ENCODE data around the gene MYL4.
"Not testable (repeated sequence)": the region's sequence is repeated elsewhere in the genome, so short reads cannot be mapped to it uniquely, and the experiment has no call there.

Gene MYL4

DNA sequence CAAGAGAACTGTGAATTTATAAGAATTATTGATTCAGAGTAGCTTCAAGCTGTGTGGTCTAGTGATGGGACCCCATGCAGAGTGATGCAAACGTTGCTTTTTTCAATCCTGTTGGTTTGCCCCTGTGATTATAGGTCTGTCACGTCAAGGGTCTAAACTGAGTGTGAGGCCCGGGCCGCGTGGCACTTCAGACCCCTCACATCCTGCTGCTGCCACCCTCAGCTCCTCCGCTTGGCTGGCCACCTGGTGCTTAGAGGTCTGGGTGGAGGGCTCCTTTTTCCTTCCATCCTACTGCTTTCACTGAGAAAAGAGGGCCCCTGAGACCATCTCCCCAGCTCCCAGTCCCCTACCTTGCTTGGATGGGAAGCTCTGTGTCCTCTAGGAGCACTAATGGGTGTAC lies 12.0 kb downstream of the MYL4 start:
- DNase-seq (ENCODE audit: low spot score) = no peak

DNA sequence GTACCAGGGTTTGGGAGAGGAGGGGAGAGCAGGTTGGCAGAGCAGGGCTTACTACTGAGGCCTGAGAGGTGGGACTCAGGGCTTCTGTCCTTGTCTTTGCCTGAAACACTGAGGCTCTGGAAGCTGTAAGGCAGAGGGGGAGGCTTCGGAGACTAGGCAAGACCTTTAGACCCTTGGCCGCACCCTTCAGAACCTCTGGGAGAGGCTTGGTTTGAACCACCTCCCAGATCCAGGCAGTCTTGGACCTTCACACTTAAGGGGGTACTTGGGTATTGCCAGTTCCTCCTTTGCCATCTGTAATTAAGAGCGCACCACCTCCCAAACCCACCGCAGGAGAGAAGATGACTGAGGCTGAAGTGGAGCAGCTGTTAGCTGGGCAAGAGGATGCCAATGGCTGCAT lies 12.9 kb downstream of the MYL4 start:
- no peak for DNase-seq (ENCODE audit: low spot score)

DNA sequence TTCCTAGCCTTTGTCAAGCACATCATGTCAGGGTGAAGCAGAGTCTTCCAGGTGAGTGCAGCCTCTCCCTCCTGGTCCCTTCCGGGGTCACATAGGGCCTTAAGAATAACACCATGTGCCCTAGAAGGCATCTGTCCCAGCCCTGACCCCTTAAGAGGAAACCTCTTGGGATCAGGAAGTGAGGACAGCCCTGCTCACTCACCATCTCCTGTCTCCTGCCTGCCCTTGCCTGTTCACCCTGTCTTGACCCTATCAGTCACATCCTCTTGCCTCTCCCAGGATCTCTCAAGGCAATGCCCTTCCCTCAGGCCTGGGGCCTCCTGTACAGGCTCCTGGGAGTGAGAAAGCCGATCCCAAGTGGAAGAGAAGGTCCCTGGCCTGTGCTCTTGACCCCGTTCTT lies 13.9 kb downstream of the MYL4 start:
- no peak for DNase-seq (ENCODE audit: low spot score)

DNA sequence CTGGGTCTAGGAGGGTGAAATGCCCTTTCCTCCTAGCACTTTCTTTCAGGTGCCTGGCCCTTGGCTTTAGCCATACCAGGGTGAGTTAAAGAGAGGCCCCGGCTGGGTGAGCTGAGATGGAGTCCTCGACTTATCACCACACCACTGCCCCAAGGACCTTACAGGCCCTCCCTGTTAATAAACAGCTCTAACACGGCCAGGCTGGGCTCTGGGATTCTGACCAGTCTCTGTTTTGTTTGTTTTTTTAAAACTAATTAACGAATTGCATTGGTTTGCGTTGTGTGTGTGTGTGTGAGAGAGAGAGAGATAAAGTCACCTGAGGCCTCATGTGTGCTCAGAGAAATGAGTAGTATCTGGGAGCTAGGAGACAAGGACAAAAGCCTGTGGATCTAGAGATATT lies 14.3 kb downstream of the MYL4 start:
- no peak for DNase-seq (ENCODE audit: low spot score)

DNA sequence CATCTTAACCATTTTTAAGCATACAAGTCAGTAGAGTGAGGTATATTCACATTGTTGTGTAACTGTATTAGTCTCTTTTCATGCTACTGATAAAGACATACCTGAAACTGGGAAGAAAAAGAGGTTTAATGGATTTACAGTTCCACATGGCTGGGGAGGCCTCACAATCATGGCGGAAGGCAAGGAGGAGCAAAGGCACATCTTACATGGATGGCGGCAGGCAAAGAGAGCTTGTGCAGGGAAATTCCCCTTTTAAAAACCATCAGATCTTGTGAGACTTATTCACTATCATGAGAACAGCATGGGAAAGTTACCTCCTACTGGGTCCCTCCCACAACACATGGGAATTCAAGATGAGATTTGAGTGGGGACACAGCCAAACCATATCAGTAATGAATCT lies 14.9 kb downstream of the MYL4 start:
- DNase-seq (ENCODE audit: low spot score) = not testable (repeated sequence)

DNA sequence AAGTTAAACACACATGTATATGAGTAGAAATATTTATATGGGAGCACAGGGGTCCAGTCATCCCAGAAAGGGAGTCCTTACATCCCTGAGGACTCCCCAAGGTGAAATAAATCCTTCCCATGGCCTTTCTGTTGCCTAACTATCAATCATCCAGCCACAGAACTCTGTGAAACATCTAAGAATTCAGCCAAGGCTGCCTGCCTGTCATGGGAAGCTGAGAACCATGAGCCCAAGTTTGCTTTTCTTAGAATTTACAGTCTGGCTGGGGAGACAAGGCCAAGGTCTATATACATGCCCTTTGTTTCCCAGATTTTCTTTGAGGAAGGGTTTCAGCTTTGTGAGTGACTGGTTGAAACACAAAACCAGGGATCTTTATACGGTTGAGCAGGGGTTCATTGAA lies 15.8 kb downstream of the MYL4 start:
- no peak for DNase-seq (ENCODE audit: low spot score)

DNA sequence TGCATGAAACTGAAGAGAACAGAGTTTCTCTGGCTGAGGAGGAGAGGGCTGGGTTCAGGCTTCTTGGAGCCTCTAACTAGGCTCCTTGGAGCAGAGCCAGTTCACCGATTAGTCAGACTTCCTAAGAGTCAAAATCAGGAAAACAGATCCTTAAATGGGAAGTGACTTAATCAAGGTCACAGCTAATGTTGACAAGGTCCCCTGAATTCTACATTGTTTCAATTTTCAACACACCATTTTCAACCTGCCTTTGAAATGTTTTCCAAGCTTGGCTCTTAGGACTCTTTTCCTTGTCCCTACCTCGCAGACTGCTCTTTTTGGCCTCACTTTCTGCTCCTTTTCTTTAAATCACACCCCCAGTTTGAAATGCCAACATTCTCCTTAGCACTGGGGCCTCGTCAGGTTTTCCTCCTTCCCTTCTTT lies 16.3 kb downstream of the MYL4 start:
- DNase-seq (ENCODE audit: low spot score) = no peak

DNA sequence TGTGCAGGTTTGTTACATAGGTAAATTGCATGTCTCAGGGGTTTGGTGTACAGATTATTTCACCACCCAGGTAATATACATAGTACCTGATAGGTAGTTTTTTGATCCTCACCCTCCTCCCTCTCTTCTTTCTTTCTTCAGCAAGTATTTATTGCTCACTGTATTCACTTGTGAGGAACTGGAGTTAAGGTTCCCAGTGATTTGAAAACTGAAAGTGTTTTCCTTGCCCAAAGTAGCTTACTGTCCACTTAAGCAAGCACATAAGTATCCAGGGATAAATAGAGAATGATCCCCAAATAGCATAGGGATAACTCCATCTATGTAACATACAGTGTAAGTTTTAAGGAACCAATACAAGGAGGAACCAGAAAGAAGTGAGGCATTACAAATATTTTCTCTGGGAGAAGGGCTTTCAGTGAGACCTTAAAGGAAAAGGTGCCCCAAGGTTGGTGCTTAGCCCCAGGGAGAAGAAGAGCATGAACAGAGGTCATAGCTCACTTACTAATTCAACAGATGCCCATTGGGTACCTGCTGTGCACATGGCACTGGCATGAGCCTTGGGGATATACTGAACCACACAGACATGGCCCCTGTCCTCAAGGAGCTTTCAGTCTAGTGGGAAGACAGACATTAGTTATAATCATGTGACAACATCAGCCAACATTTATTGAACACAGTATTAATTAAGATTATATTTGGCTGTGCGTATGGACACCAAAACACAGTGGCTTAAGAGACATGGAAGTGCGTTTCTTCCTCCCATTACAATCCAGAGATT lies 17.0 kb downstream of the MYL4 start:
- no peak for DNase-seq (ENCODE audit: low spot score)

DNA sequence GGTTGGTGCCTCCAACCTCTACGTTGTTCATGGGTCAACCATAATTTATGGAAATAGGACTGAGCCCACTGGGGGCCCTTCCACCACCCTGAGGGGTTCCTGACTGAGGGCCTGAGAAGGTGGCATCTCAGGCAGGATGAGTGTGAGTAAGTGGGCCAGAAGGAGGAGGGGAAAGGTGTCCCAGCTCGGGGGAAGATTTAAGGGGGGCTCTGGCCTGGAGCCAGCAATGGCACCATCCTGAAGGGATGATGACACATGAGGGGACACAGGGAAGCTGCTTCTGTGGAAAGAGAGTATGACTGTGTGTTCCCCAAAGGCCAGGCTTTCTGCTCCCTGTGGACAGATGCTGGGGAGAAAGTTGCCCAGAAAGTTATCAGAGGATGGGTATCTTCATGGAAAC lies 18.7 kb downstream of the MYL4 start:
- DNase-seq (ENCODE audit: low spot score) = no peak

DNA sequence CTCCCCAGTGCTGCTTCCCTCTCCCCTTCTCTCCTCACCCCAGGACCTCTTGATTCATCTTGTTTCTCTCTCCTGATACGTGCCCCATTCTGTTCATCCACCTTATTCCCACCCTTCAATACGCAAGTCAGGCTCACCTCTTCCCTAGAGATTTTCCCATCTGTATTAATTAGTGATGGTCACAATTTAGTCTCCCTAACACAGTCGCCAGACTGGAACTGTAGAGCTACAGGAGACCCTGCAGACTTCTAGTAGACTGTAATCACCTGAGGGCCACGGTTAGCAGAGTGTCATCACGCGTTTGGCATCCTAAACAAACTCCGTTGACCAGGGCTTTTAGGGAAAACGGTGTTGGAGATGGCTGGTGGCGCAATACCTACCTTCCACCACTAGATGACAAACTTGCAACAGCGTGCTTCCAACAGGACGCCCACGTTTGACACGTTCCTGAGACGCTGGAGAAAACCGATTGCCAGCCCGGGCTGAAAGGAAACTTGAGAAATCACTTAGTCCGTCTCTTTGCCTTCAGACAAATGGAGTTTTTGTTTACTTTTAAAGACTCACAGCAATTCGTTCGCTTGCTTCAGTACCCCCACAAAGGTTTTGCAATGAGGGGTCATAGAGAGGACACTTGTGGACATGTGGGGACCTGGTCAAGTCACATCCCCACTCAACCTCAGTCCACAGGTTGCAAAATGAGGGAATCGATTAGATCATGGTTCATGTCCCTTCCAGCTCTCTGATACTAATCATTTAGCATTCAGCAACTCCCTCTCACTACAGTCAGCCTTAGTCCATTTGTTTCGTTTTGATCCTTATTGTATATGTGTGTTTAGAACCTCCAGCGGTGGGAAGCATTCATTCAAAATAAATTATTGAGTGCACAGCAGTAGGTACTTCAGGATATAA lies 20.6 kb downstream of the MYL4 start:
- peak; percentile 92 for DNase-seq (ENCODE audit: low spot score)

DNA sequence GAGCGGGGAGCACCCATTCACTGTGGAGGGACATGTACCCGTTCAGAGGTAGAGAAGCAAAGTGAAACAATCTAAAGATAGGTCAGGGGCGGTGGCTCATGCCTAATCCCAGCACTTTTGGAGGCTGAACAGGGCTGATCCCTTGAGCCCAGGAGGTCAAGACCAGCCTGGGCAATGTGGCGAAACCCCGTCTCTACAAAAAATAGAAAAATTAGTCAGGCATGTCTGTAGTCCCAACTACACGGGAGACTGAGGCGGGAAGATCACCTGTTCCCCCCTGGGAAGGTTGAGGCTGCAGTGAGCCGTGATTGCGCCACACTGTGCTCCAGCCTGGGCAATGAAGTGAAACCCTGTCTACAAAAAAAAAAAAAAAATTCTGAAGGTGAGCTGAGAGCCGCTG lies 21.7 kb downstream of the MYL4 start:
- DNase-seq (ENCODE audit: low spot score) = no peak

DNA sequence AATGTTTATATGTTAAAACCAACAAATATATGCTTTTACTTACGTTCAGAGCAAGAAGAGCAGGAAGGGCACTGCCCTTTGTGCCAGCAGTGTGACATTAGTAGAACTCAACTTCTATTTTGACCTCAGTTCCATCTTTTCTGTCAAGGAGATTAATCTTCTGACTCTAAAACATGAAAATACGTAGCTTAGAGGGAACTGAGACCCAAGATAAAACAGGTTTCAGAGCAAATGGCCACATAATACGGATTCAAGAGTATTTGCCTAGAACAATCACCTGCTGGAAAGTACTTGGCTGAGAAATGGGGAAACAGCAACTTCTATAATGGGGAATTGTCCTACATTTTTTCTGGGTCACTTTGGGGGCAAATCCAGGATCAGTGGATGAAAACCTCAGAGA lies 22.2 kb downstream of the MYL4 start:
- no peak for DNase-seq (ENCODE audit: low spot score)

DNA sequence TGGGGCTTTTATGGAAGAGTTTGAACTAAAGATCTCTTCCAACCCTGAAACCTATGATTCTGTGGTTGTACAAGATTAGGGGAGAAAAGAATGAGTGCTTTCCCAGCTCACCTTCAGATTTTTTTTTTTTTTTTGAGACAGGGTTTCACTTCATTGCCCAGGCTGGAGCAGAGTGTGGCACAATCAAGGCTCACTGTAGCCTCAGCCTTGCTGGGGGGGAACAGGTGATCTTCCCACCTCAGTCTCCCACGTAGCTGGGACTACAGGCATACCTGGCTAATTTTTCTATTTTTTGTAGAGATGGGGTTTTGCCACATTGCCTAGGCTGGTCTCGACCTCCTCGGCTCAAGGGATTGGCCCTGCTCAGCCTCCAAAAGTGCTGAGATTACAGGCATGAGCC lies 22.7 kb downstream of the MYL4 start:
- no peak for DNase-seq (ENCODE audit: low spot score)

DNA sequence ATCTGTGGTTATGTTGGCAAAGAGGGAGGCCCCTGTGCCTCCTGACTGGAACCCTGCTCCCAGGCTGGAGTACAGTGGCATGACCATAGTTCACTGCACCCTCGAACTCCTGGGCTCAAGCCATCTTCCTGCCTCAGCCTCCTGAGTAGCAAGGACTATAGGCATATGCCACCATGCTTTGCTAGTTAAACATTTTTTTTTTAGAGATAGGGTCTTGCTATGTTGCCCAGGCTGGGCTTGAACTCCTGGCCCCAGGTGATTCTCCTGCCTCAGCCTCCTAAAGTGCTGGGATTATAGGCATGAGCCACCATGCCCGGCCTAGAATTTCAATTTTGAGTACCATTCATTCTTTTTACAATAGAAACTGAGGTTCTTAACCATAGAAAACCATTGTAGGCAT lies 23.3 kb downstream of the MYL4 start:
- no peak for DNase-seq (ENCODE audit: low spot score)

DNA sequence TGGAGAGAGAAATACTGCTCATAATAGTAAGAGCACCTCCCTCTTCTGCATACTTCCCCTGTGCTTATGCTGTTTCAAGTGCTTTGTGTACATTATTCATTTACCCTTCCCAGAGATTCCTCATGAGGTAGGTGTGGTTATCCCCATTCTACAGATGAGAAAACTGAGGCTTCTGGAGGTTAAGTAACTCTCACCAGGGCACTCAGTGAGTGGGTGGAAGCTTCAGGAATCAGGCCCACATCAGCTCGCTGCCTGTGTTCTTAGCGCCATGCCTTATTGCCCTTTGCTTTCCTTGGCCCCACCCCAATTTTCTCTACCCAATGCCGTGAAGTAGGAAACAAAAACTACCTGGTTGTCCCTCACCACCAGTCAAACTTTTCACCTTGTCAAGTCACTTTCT lies 26.4 kb downstream of the MYL4 start:
- DNase-seq (ENCODE audit: low spot score) = no peak

DNA sequence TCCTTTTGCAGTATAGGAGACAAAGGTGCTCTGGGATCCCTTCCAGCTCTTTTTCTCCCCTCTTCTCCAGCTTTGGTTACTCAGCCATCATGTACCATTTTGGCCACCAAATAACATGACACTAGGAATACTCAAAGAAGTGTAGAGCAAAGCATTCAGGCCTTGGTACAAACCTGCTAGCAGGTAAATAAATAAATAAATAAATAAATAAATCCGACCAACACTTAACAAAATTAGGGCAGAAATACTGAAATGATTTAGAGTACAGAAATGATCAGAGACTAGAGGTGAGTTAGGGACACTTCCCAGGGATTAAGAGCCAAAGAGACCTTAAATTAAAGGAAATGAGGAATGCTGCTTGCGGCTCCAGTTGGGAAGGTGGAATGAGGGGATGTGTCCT lies 26.8 kb downstream of the MYL4 start:
- no peak for DNase-seq (ENCODE audit: low spot score)

DNA sequence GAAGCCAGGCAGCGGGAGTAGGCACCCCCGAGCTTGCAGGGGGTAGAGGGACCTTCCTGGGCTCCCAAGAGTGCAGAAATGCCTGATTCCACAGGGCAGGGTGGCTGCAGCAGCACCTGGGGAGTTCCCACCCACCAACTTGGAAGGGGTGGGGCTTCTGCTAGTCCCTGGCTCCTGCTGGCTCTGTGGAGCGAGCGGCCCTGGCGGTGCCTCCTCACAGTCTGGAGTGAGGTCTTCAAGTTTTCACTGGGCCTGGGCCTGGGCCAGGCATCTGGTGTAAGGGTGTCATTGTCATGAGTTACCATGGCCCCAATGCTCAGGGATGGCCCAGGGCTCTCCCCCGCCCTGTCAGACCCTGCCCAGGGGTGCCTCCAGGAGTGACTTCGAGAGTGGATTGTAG lies 28.7 kb downstream of the MYL4 start:
- no peak for DNase-seq (ENCODE audit: low spot score)

DNA sequence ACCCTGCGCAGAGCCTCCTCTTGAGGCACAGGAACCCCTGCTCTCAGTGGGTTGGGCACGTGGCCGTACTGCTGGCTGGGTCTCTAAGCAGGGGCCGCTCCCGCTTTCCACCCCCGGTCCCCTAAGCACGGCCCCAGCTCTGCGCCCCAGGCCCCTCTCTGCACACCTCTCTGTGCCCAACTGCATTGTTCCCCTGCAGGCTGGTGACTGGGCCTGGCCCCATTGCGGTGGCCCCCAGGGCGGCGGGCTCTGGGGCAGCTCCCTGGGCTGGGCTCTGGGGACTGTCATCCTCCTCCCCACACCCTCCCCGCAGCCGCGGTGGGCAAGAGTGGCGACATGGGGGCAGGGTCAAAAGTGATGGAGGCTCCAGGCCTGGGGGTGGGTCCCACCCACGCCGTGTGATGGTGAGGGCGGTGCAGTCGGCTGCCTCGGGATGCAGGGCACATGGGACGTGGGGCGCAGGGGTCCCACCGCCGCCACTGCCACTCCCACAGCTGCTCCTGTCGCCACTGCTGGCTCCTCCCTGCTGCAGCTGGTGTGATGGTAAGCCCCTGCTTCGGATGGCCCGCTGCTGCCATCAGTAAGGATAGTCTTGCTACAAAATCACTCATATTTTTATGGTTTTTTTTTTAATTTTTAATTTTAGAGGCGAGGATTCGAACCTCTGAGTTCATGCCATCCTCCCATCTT lies 29.3 kb downstream of the MYL4 start:
- DNase-seq (ENCODE audit: low spot score) = no peak

DNA sequence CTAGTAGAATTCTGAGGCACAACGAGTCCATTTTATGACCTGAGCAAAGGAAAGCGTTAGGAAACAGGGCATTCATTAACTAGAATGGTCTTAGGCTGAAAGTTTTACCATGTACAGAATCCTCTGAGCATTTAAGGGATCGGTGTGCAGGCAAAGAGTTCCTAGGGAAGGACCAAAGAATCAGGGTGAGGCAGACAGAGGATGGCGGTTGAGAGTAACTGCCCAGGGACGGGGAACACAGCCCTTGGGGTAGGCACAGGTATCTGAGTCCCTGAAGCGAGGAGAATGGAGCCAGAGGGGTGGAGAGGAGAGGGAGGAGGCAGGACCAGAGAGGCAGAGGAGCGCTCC lies 30.4 kb downstream of the MYL4 start:
- DNase-seq (ENCODE audit: low spot score) = no peak

DNA sequence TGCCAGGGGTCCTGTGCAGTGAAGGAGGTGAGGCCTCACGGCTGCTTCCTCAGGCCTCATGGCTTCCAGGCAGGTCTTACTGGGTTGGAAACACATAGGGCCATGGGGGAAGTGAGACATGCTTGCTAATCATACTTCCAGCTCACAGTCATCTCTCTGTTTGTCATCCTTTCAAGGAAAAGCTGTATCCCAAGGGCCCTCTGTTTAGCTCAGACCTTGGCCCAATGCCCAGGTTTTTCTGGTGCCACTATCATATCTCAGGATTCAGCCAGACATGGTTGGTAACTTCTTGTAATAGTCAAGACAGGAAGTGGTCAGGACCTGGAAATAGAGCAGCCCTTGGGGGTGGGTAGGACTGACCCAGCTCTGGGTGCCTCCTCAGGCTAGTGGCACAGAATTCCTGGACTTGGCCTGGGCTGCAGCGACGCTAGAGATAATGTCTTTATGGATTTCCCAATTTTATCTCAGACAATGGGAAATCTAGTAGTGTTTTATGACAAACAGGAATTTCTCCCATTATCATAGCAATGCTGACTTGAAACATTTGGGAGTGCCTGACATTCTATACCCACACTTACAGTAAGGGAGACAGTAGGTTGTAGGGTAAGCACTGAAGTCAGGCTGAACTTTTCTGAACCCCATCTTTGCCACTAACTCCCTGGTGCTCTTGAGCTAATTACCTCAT lies 31.0 kb downstream of the MYL4 start:
- DNase-seq (ENCODE audit: low spot score) = peak; percentile 71

DNA sequence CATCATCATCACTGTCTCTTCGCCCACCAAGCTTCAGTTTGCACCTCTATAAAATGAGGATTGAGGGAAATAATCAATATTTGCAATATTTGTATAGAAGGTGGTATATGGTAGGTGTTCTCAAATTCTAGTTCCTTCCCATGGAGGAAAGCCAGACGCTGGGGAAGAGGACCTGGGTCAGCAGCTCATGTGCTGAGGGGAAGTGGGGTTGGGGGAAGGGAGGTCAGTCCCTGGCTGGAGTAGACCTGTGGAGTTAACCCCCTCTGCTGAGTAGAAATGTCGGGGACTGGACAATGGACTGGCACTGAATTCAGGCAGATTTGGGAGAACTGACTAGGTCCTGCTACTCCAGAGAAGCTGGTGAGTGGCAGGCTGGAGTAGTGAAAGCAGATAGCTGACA lies 31.7 kb downstream of the MYL4 start:
- no peak for DNase-seq (ENCODE audit: low spot score)

DNA sequence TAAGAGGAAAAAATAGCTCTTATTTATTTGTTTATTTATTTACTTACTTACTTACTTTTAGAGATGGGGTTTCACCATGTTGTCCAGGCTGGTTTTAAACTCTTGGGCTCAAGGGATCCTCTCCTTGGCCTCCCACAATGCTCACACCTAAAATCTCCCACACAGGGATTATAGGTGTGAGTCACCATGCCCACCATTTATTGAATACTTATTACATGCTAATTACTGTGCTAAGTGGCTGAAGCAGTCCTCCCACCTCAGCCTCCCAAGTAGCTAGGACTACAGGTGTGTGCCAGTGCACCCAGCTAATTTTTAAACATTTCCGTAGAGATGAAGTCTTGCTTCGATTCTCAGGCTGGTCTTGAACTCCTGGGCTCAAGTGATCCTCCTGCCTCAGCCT lies 33.5 kb downstream of the MYL4 start:
- DNase-seq (ENCODE audit: low spot score) = no peak
